Measurements from ENCODE around the gene ST3GAL2.

DNA sequence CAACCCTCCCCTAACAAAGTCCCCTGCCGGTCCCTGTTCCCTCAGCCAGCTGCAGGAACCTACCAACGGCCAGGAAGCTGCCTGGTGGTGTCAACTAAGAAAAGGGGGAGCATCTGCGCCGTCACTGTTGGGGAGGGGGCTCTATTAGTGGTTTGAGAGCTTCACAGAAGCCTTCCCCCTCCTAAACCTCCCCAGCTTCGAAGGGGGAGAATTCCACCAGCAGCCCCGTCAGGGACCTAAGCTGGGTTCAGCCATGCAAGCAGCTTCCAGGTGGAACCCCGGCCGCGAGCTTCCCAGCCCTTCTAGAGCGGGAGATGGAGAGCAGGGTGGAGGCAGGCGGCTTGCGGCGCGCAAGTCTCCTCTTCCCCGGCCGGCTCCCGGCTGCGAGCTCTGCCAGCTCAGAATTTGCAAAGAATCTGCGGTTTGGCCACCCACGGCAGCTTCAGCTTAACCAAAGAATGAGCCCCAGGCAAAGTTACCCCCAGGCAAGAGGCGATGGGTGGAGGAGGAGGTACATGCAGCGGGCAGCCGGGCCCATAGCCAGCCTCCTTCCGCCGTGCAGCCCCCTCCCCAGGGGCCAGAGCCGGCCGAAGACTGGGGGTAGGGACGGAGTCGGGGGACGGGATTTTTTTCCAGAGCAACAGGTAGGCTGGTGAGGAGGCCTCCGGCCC is 58.5 kb downstream of the ST3GAL2 start:
- TF ChIP-seq FOXM1 (IDR thresholded peaks at IDR 0.05; ENCODE audit: borderline replicate concordance) (no peak), NFRKB (IDR thresholded peaks at IDR 0.05) (no peak)
